Central memory CD8-positive, alpha-beta T cell (primary cell): Measurements from ENCODE around the gene CD300LD.
"Not testable (repeated sequence)": the region's sequence is repeated elsewhere in the genome, so short reads cannot be mapped to it uniquely, and the experiment has no call there.

Experiments used
- ATAC-seq: fragments of 150-1000 bp; cut with Tn5 transposase; replicated peaks from 2 replicates; pipeline ENCODE4 v1.10.0; 2022; ENCODE audit warnings: mild to moderate bottlenecking, moderate FRiP score, moderate number of reproducible peaks; ENCODE audit not compliant: poor library complexity, severe bottlenecking; ENCODE audit errors: extremely low read depth
- DNase-seq, 2 donors: peaks; one replicate each; pipeline ENCODE4 v3.0.0; 2021; ENCODE audit warnings: low spot score in 2 of 2
- H3K27ac Mint-ChIP-seq: one replicate; pipeline ENCODE4 v1.8.0; 2022; ENCODE audit warnings: low read depth, mild to moderate bottlenecking, moderate library complexity, mixed read lengths
- H3K27me3 Mint-ChIP-seq: one replicate; pipeline ENCODE4 v1.8.0; 2022; ENCODE audit warnings: mixed read lengths
- H3K36me3 Mint-ChIP-seq: one replicate; pipeline ENCODE4 v1.8.0; 2022; ENCODE audit warnings: mild to moderate bottlenecking, moderate library complexity, mixed read lengths; ENCODE audit not compliant: insufficient read depth
- H3K4me1 Mint-ChIP-seq: one replicate; pipeline ENCODE4 v1.8.0; 2022; ENCODE audit warnings: mixed read lengths
- H3K4me3 Mint-ChIP-seq: one replicate; pipeline ENCODE4 v1.8.0; 2022; ENCODE audit warnings: mild to moderate bottlenecking, moderate library complexity, mixed read lengths
- H3K9me3 Mint-ChIP-seq: one replicate; pipeline ENCODE4 v1.8.0; 2022; ENCODE audit warnings: mixed read lengths

The CD300LD gene

GRCh38 chr17:74578979-74579378 is 13.1 kb downstream of the CD300LD start:
- no peak for DNase-seq
- Mint-ChIP-seq H3K27me3 (peaks cover 42% of the 10 kb centered on the region), H3K4me3 (no peak overlapping the region), H3K4me1 (peaks cover 5% of the 10 kb centered on the region), H3K36me3 (no peaks in the 10 kb centered on the region), H3K27ac (no peak overlapping the region), H3K9me3 (no peaks in the 10 kb centered on the region)
- ATAC-seq, result no peak

- Mint-ChIP-seq H3K27me3 (peaks cover 55% of the 10 kb centered on the region), H3K4me1 (peaks cover 5% of the 10 kb centered on the region), H3K27ac (no peak overlapping the region), H3K36me3 (no peaks in the 10 kb centered on the region), H3K4me3 (no peak overlapping the region), H3K9me3 (no peaks in the 10 kb centered on the region)
- DNase-seq (no peak), ATAC-seq (no peak)
Observed at GRCh38 chr17:74574489-74575142, 17.5 kb downstream of the CD300LD start.

GRCh38 chr17:74573635-74574034 is 18.4 kb downstream of the CD300LD start:
- ATAC-seq, H3K9me3 Mint-ChIP-seq, H3K27ac Mint-ChIP-seq: not testable (repeated sequence)

GRCh38 chr17:74573169-74573568 is 18.9 kb downstream of the CD300LD start:
- Mint-ChIP-seq H3K9me3 (no peaks in the 10 kb centered on the region), H3K27ac (no peak overlapping the region), H3K4me1 (peaks cover 5% of the 10 kb centered on the region), H3K27me3 (peaks cover 69% of the 10 kb centered on the region), H3K4me3 (no peak overlapping the region), H3K36me3 (no peaks in the 10 kb centered on the region)
- DNase-seq (no peak), ATAC-seq (no peak)

More at GRCh38 chr17:74573635-74574034, 18.4 kb downstream of the CD300LD start:
- H3K27me3 Mint-ChIP-seq, result peaks cover 64% of the 10 kb centered on the region
- DNase-seq, H3K36me3 Mint-ChIP-seq, H3K4me1 Mint-ChIP-seq, H3K4me3 Mint-ChIP-seq: not testable (repeated sequence)

GRCh38 chr17:74571621-74572270 is 20.3 kb downstream of the CD300LD start:
- no peaks in the 10 kb centered on the region for H3K9me3 Mint-ChIP-seq
- peaks cover 5% of the 10 kb centered on the region for H3K4me1 Mint-ChIP-seq
- H3K27me3 Mint-ChIP-seq, result peaks cover 59% of the 10 kb centered on the region

GRCh38 chr17:74569020-74570003 is 22.8 kb downstream of the CD300LD start:
- ATAC-seq, result no peak
- peaks cover 46% of the 10 kb centered on the region for H3K27me3 Mint-ChIP-seq
- no peaks in the 10 kb centered on the region for H3K9me3 Mint-ChIP-seq
- H3K4me1 Mint-ChIP-seq, result no peaks in the 10 kb centered on the region
- no peaks in the 10 kb centered on the region for H3K36me3 Mint-ChIP-seq
- H3K4me3 Mint-ChIP-seq, result no peak overlapping the region
- no peak for DNase-seq
- H3K27ac Mint-ChIP-seq, result no peak overlapping the region

More at GRCh38 chr17:74571621-74572270, 20.3 kb downstream of the CD300LD start:
- ATAC-seq (no peak), DNase-seq (no peak)
- no peak overlapping the region for H3K27ac Mint-ChIP-seq
- no peaks in the 10 kb centered on the region for H3K36me3 Mint-ChIP-seq
- no peak overlapping the region for H3K4me3 Mint-ChIP-seq

GRCh38 chr17:74568106-74568873 is 23.8 kb downstream of the CD300LD start:
- no peak overlapping the region for H3K27ac Mint-ChIP-seq
- no peaks in the 10 kb centered on the region for H3K36me3 Mint-ChIP-seq
- no peak for DNase-seq
- no peak for ATAC-seq
- no peak overlapping the region for H3K4me3 Mint-ChIP-seq
- H3K4me1 Mint-ChIP-seq, result no peaks in the 10 kb centered on the region
- no peaks in the 10 kb centered on the region for H3K9me3 Mint-ChIP-seq
- H3K27me3 Mint-ChIP-seq, result peaks cover 52% of the 10 kb centered on the region

GRCh38 chr17:74567397-74567796 is 24.7 kb downstream of the CD300LD start, which contains the start of gene CD300H:
Gene CD300H (minus strand): TSS chr17:74567509.
- ATAC-seq, result no peak
- no peaks in the 10 kb centered on the region for H3K36me3 Mint-ChIP-seq
- no peak within 1 kb of the TSS for H3K27ac Mint-ChIP-seq
- H3K4me1 Mint-ChIP-seq, result no peaks in the 10 kb centered on the region
- peaks cover 54% of the 10 kb centered on the region for H3K27me3 Mint-ChIP-seq
- no peak for DNase-seq
- H3K4me3 Mint-ChIP-seq, result no peak within 1 kb of the TSS
- no peaks in the 10 kb centered on the region for H3K9me3 Mint-ChIP-seq

GRCh38 chr17:74566132-74566753 is 25.8 kb downstream of the CD300LD start:
- DNase-seq (no peak), ATAC-seq (no peak)
- H3K4me3 Mint-ChIP-seq, result no peak overlapping the region

GRCh38 chr17:74565126-74565525 is 27.0 kb downstream of the CD300LD start:
- H3K27ac Mint-ChIP-seq, result no peak overlapping the region
- no peaks in the 10 kb centered on the region for H3K36me3 Mint-ChIP-seq
- no peaks in the 10 kb centered on the region for H3K4me1 Mint-ChIP-seq
- H3K27me3 Mint-ChIP-seq, result peaks cover 51% of the 10 kb centered on the region
- DNase-seq (no peak), ATAC-seq (no peak)
- no peak overlapping the region for H3K4me3 Mint-ChIP-seq
- H3K9me3 Mint-ChIP-seq, result no peaks in the 10 kb centered on the region

More at GRCh38 chr17:74566132-74566753, 25.8 kb downstream of the CD300LD start:
- Mint-ChIP-seq H3K36me3 (no peaks in the 10 kb centered on the region), H3K4me1 (no peaks in the 10 kb centered on the region), H3K27ac (no peak overlapping the region), H3K9me3 (no peaks in the 10 kb centered on the region), H3K27me3 (peaks cover 57% of the 10 kb centered on the region)

GRCh38 chr17:74563358-74563757 is 28.7 kb downstream of the CD300LD start:
- no peak overlapping the region for H3K4me3 Mint-ChIP-seq
- no peak overlapping the region for H3K27ac Mint-ChIP-seq
- peaks cover 40% of the 10 kb centered on the region for H3K27me3 Mint-ChIP-seq
- no peaks in the 10 kb centered on the region for H3K9me3 Mint-ChIP-seq
- ATAC-seq (no peak), DNase-seq (no peak)
- H3K36me3 Mint-ChIP-seq, result no peaks in the 10 kb centered on the region
- H3K4me1 Mint-ChIP-seq, result peaks cover 7% of the 10 kb centered on the region
